ENCODE data around the gene MFAP3L.

MFAP3L gene

GRCh38 chr4:170025523-170026252 lies 507 bp downstream of the MFAP3L start:
- TF ChIP-seq CTCF (conservative IDR thresholded peaks at IDR 0.05; ENCODE audit: low read depth, low read length) = no peak
- H3K4me3 ChIP-seq (ENCODE audit: low read depth, low read length) = peak overlapping the region; percentile 78
- DNase-seq (ENCODE audit: low read depth) = peak; percentile 16

GRCh38 chr4:170022211-170022610 lies 4.0 kb downstream of the MFAP3L start:
- no peak for TF ChIP-seq CTCF (conservative IDR thresholded peaks at IDR 0.05; ENCODE audit: low read depth, low read length)
- no peak overlapping the region for H3K4me3 ChIP-seq (ENCODE audit: low read depth, low read length)
- no peak for DNase-seq (ENCODE audit: low read depth)

DNA sequence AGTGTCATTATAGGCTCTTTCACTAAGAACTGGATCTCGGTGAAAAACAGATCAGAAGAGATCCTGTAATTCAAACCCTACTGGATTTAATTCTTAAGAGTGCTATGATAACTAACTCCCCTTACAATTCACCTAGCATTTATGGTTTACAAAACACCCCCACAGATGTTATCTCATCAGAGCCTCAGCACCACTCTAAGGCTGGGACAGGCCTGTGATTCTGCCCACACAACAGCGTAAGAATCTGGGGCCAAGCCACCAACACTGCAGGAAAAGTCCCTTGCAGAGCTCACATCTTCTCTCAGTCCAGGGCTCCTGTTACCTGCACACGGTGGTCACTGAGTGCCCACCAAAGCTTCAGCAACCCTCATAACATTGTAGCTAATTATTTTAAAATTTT lies 8.9 kb downstream of the MFAP3L start:
- DNase-seq (ENCODE audit: low read depth) = no peak
- TF ChIP-seq CTCF (conservative IDR thresholded peaks at IDR 0.05; ENCODE audit: low read depth, low read length) = no peak
- no peak overlapping the region for H3K4me3 ChIP-seq (ENCODE audit: low read depth, low read length)

DNA sequence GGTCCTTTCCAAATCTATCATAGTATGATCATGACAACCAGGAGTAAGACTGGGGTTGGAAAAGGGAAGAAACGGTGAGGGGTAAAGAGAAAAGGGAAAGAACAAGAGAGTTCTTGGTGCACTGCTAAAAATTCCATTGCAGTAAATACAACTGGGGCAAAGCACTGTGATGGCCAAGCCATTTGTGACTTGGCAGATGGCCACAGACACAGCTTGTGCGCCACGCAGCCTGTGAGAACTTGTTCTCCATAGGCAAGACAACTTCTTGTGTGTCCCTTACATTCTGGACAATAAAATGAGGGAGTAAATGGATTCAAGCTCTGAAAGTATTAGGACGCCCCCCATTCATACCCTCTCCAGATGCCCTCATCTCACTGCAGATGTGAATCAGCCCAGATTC lies 10.9 kb downstream of the MFAP3L start:
- no peak overlapping the region for H3K4me3 ChIP-seq (ENCODE audit: low read depth, low read length)
- TF ChIP-seq CTCF (conservative IDR thresholded peaks at IDR 0.05; ENCODE audit: low read depth, low read length) = no peak

GRCh38 chr4:170014359-170015011 lies 11.7 kb downstream of the MFAP3L start:
- no peak for TF ChIP-seq CTCF (conservative IDR thresholded peaks at IDR 0.05; ENCODE audit: low read depth, low read length)
- H3K4me3 ChIP-seq (ENCODE audit: low read depth, low read length) = no peak overlapping the region
- DNase-seq (ENCODE audit: low read depth) = no peak

More for the DNA sequence above, 10.9 kb downstream of the MFAP3L start:
- no peak for DNase-seq (ENCODE audit: low read depth)

GRCh38 chr4:170012629-170012958 lies 13.6 kb downstream of the MFAP3L start:
- TF ChIP-seq CTCF (conservative IDR thresholded peaks at IDR 0.05; ENCODE audit: low read depth, low read length) = no peak
- DNase-seq (ENCODE audit: low read depth) = no peak
- H3K4me3 ChIP-seq (ENCODE audit: low read depth, low read length) = no peak overlapping the region
